Endothelial cell of umbilical vein (primary cell): ENCODE results near the gene GPA33.

ENCODE experiments used
- EZH2 ChIP-seq: IDR thresholded peaks from 2 replicates; pipeline ENCODE4 v1.6.1; 2012; ENCODE audit warnings: borderline replicate concordance, low read depth, mild to moderate bottlenecking, moderate library complexity, low read length, inconsistent platforms; ENCODE audit not compliant: severe bottlenecking
- JUN ChIP-seq: IDR thresholded peaks from 2 replicates; pipeline ENCODE4 v1.6.1; 2011; ENCODE audit warnings: borderline replicate concordance, low read depth; ENCODE audit not compliant: insufficient read length, insufficient read depth
- MYC ChIP-seq: IDR thresholded peaks from one replicate; pipeline ENCODE4 v1.6.1; 2011; ENCODE audit warnings: mild to moderate bottlenecking, low read depth, low read length
- POLR2A ChIP-seq: IDR thresholded peaks from 2 replicates; pipeline ENCODE4 v1.6.1; 2012; ENCODE audit warnings: low read depth, mild to moderate bottlenecking, control low read depth, low read length
- POLR2AphosphoS5 ChIP-seq: IDR thresholded peaks from 2 replicates; pipeline ENCODE4 v1.6.1; 2012; ENCODE audit warnings: low read depth, mild to moderate bottlenecking, control low read depth, low read length, moderate library complexity; ENCODE audit not compliant: insufficient read depth
- TF ChIP-seq, protein P1 (sequence below), 2 donors: IDR thresholded peaks; 1 replicate in 1 of 2; 2 replicates in 1 of 2; pipeline ENCODE4 v1.5.1; 2011; ENCODE audit warnings: low read length in 2 of 2, mild to moderate bottlenecking in 2 of 2, moderate library complexity in 2 of 2, control low read depth in 1 of 2, inconsistent platforms in 1 of 2, low read depth in 1 of 2; ENCODE audit not compliant: insufficient read depth in 1 of 2; ENCODE audit errors: extremely low read depth in 1 of 2
- TF ChIP-seq, protein P2 (sequence below): IDR thresholded peaks from 2 replicates; pipeline ENCODE4 v1.6.1; 2011; ENCODE audit not compliant: insufficient read depth, insufficient read length

DNA sequence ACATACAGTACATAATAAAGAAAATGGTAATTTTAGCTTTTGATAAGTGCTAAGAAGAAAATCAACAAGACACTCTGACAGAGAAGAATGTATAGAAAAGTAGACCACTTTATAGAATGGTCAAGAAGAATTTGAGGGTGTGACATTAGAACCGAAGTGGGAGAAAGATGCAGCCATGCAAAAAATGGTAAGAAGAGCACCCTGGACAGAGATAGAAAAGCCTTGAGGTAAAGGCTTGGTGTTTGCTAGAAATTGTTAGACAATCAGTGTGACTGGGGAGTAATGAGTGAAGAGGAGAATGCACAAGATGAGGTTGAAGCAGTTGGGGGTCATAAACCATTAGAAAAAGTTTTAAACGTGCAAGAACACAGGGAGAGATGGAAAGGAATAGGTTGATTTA lies 77.6 kb downstream of the GPA33 start:
- TF ChIP-seq, protein P1, sequence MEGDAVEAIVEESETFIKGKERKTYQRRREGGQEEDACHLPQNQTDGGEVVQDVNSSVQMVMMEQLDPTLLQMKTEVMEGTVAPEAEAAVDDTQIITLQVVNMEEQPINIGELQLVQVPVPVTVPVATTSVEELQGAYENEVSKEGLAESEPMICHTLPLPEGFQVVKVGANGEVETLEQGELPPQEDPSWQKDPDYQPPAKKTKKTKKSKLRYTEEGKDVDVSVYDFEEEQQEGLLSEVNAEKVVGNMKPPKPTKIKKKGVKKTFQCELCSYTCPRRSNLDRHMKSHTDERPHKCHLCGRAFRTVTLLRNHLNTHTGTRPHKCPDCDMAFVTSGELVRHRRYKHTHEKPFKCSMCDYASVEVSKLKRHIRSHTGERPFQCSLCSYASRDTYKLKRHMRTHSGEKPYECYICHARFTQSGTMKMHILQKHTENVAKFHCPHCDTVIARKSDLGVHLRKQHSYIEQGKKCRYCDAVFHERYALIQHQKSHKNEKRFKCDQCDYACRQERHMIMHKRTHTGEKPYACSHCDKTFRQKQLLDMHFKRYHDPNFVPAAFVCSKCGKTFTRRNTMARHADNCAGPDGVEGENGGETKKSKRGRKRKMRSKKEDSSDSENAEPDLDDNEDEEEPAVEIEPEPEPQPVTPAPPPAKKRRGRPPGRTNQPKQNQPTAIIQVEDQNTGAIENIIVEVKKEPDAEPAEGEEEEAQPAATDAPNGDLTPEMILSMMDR (IDR thresholded peaks at IDR 0.05; ENCODE audit: extremely low read depth in 1 of 2, insufficient read depth in 1 of 2, low read depth in 1 of 2, low read length in 2 of 2): no peak
- TF ChIP-seq POLR2AphosphoS5 (no peak), POLR2A (no peak), EZH2 (no peak), MYC (no peak), JUN (no peak)
- TF ChIP-seq, protein P2, sequence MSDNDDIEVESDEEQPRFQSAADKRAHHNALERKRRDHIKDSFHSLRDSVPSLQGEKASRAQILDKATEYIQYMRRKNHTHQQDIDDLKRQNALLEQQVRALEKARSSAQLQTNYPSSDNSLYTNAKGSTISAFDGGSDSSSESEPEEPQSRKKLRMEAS: no peak
